HG03342 (cell line): Measurements from ENCODE around the gene LIN54.
A peak's percentile ranks its signal among the peaks of the same experiment; 100 is the strongest.
"Not testable (repeated sequence)": the region's sequence is repeated elsewhere in the genome, so short reads cannot be mapped to it uniquely, and the experiment has no call there.

ENCODE experiments used
- ATAC-seq: cut with Tn5 transposase; IDR thresholded peaks from one replicate; pipeline ENCODE4 v1.9.1; 2021; ENCODE audit warnings: mild to moderate bottlenecking, moderate library complexity; ENCODE audit not compliant: unreplicated experiment

Gene LIN54

GRCh38 chr4:82951196-82951595, 59.4 kb downstream of the LIN54 start:
- no peak for ATAC-seq

DNA sequence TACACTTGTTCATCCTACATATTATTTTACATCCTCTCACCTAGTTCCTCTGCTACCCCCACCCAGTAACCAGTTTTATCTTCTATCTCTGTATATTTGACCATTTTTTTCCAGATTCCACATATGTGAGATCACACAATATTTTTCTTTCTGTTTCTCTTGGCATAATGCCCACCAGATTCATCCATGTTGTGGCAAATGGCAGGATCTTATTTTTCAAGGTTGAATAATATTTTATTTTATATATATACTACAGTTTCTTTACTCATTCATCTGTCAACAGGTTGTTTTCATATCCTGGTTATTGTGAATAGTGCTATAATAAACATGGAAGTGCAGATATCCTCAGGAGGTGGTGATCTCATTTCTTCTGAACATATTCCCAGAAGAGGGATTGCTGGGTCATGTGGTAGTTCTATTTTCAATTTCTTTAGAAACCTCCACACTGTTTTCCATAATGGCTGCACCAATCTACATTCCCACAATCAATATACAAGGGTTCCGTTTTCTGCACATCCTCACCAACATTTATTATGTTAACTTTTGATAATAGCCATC, 61.9 kb downstream of the LIN54 start:
- no peak for ATAC-seq

DNA sequence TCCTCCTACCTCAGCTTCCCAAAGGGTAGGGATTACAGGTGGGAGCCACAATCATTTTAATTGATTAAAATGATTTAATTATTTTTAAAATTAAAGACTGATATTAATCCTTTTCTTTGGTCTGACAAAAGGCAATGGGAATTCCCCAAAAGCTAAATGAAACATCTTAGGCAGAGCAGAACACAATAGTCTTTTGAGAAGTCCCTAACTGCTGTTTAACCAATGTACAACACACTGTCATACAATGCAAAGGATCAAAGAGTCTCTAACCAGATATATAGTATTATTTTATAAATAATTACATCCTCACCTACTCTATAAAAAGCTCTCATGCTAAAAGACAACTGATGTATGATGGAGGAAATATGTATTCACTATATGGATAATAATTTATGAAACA, 63.1 kb downstream of the LIN54 start:
- ATAC-seq, result no peak

DNA sequence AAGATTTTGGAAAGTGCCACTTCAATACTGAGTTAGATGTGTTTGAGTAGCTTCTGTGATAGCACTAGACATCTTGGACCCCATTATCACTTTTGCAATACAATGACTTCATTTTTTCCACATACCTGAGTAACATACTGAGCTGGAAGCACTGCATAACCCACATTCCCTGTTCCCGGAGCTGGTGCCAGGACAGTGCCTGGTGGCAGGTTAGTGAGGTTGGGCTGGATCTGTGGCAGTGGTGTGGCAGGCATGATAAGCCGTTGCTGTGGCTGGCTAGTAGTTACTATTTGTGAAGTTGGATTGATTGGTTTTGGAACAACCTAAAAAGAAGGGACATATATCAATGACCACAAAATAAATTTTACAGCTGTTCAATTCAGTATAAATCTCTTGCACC, 71.2 kb downstream of the LIN54 start:
- no peak for ATAC-seq

DNA sequence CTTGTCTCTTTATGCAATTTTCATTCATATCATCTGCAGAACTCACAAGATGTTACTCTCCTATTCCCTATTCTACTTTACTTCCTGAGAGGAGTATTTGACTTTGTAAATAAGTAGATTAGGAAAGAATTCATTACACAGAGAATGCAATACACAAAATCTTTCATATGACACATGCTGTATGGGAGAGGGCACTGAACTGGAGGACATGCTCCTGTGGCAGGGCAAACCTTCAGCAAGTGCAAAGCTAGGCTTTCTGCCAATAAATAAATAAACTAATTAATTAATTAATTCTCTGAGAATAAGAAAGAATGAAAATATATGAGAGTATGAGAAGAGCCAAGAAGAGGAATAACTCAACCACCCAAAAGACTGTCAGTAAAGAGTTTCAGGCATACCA, 76.2 kb downstream of the LIN54 start:
- ATAC-seq, result no peak

GRCh38 chr4:82930848-82931755, 79.5 kb downstream of the LIN54 start:
- ATAC-seq, result no peak

GRCh38 chr4:82921795-82922194, 88.8 kb downstream of the LIN54 start:
- no peak for ATAC-seq

DNA sequence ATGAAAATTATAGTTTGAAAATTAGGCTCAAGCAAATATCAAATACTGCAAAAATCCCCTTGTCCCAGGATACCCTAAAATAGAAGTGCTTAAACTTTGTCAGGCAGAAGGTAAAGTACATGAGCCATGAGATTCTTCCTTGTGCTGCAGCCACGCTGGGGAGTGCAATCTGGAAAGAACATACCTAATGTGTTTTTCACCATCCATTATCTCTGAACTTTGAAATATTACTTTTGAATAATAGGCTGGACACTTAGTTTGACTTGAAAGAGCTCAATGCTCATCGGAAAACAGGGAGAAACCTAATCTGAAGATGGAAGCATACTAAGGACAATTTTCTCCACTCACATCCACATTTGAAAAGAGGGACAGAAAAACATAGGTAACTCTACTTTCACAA, 91.2 kb downstream of the LIN54 start:
- ATAC-seq, result no peak

DNA sequence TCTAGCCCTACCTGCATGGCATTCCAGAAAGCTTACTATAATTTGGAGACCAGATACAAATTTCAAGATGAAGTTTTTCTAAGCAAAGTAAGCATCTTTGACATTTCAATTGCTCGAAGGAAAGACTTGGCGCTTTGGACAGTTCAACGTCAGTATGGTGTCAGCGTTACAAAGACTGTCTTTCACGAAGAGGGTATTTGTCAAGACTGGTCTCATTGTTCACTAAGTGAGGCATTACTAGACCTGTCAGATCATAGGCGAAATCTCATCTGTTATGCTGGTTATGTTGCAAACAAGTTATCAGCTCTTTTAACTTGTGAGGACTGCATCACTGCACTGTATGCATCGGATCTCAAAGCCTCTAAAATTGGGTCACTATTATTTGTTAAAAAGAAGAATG, 92.5 kb downstream of the LIN54 start:
- no peak for ATAC-seq

DNA sequence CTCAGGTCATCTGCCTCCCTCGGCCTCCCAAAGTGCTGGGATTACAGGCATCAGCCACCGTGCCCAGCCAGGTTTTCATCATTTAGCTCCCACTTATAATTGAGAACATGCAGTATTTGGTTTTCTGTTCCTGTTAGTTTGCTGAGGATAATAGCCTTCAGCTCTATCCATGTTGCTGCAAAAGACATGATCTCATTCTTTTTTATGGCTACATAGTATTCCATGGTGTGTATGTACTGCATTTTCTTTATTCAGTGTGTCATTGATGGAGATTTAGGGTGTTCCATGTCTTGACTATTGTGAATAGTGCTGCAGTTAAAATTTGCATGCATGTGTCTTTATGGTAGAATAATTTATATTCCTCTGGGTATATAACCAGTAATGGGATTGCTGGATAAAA, 96.7 kb downstream of the LIN54 start:
- ATAC-seq, result not testable (repeated sequence)

- ATAC-seq, result no peak
These were observed 97.3 kb downstream of the LIN54 start for GRCh38 chr4:82913305-82913704.

GRCh38 chr4:82909326-82909725, 101.3 kb downstream of the LIN54 start:
- ATAC-seq, result no peak

GRCh38 chr4:82906469-82906868, 104.2 kb downstream of the LIN54 start:
- peak; percentile 41 for ATAC-seq

- peak; percentile 53 for ATAC-seq
These were observed 105.4 kb downstream of the LIN54 start for GRCh38 chr4:82905205-82905604.

DNA sequence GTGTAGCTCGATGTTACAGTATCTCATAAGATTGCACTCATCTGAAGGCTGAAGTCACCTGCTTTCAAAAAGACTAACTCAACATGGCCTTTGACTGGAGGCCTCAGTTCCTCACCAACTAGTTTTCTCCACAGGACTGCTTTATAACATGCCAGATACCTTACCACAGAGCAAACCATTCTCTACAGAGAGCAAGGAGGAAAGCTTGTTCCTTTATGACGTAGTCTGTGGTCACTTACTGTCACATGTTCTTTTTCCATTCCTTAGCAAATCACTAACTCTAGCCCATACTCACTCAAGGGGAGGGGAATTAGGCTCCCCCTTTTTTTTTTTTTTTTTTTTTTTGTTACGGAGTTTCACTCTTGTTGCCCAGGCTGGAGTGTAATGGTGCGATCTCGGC, 106.9 kb downstream of the LIN54 start:
- no peak for ATAC-seq

- no peak for ATAC-seq
These were observed 109.4 kb downstream of the LIN54 start for GRCh38 chr4:82901183-82901718.

DNA sequence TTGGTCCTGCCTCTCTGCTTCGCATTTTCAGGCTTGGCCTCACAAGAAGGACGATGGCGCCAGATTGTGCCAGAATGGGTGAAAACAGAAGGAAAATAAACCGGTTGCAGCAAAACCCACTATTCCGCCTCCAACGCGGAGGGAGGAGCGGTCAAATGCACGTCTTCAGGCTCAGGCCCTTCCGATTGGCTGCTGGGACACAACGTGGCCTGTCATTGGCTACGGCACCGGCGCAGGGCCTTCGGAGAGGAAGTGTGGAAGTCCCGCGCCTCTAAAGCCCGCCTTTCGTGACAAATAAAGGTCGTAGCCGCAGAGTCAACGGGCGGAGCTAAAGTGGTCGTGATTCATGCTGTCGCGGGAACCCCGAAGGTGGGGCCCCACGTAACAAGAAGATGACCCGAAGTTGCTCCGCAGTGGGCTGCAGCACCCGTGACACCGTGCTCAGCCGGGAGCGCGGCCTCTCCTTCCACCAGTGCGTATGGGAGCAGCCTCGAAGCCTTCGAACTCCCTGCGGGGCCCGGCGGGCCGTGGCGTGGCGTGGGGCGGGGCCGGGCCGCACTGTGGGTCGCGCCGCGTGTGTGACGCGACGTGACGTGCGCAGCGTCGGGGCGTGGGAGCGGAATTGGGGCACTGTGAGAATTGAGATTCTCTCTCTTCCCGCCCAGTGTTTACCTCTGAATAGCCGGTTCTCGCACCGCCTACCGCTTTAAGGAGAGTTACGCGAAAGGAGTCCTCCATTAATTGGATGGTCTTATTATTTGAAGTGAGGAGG, 110.0 kb downstream of the LIN54 start, which contains the start of gene THAP9:
TSS of gene THAP9 (plus strand) at position 325 of the 772 bp plus-strand sequence. CDS start at position 393, 68 bp downstream.
- peak; percentile 89 for ATAC-seq

- ATAC-seq, result peak; percentile 19
These were observed 110.6 kb downstream of the LIN54 start for GRCh38 chr4:82900066-82900410.

GRCh38 chr4:82899374-82900065, 111.1 kb downstream of the LIN54 start:
- ATAC-seq, result no peak

- no peak for ATAC-seq
These were observed 112.0 kb downstream of the LIN54 start for GRCh38 chr4:82898322-82899243.
